Liver (tissue), 9 donors: Measurements from ENCODE around the gene ABLIM1. TPM values are rescaled to one million over a fixed set of nuclear protein-coding genes. Genes with fewer than 3 reads are reported as not detected.

Experiments
- DNase-seq: peaks from one replicate; pipeline ENCODE4 v3.0.0-alpha.2; 2017; ENCODE audit warnings: low spot score
- H3K27ac ChIP-seq, 2 donors: one replicate each; pipeline ENCODE4 v1.7.0; 2013; ENCODE audit warnings: inconsistent platforms in 2 of 2, low read length in 2 of 2, control low read depth in 1 of 2, low read depth in 1 of 2, mild to moderate bottlenecking in 1 of 2
- H3K27me3 ChIP-seq, 4 donors: one replicate each; pipeline versions ENCODE4 v1.6.1 to v1.7.0; 2013; ENCODE audit warnings: low read length in 3 of 4, inconsistent platforms in 1 of 4, mild to moderate bottlenecking in 1 of 4, moderate library complexity in 1 of 4; ENCODE audit not compliant: control insufficient read depth in 4 of 4, insufficient read depth in 4 of 4
- H3K36me3 ChIP-seq, 4 donors: one replicate each; pipeline versions ENCODE4 v1.6.1 to v1.7.0; 2013; ENCODE audit warnings: low read length in 3 of 4, mild to moderate bottlenecking in 3 of 4, low read depth in 1 of 4, moderate library complexity in 1 of 4; ENCODE audit not compliant: control insufficient read depth in 4 of 4, insufficient read depth in 3 of 4
- H3K4me1 ChIP-seq, 4 donors: one replicate each; pipeline versions ENCODE4 v1.6.1 to v1.7.0; 2013; ENCODE audit warnings: low read length in 3 of 4, mild to moderate bottlenecking in 3 of 4, moderate library complexity in 1 of 4; ENCODE audit not compliant: control insufficient read depth in 4 of 4, insufficient read depth in 4 of 4
- H3K4me3 ChIP-seq, 3 donors: one replicate each; pipeline versions ENCODE4 v1.6.1 to v1.7.0; 2013; ENCODE audit warnings: low read length in 3 of 3, control low read depth in 1 of 3, low read depth in 1 of 3, mild to moderate bottlenecking in 1 of 3
- H3K9ac ChIP-seq, 2 donors: one replicate each; pipeline ENCODE4 v1.7.0; 2013; ENCODE audit warnings: low read length in 2 of 2, mild to moderate bottlenecking in 2 of 2, moderate library complexity in 2 of 2, control low read depth in 1 of 2, low read depth in 1 of 2
- H3K9me3 ChIP-seq, 4 donors: one replicate each; pipeline versions ENCODE4 v1.6.1 to v1.7.0; 2013; ENCODE audit warnings: low read length in 3 of 4; ENCODE audit not compliant: control insufficient read depth in 4 of 4
- EGR1 ChIP-seq, 2 donors: IDR thresholded peaks; 2 replicates each; pipeline ENCODE4 v1.6.1; 2016 to 2018; ENCODE audit warnings: antibody characterized with exemption in 2 of 2, low read depth in 2 of 2
- FOXA1 ChIP-seq: IDR thresholded peaks from 2 replicates; pipeline ENCODE4 v1.6.1; 2016; ENCODE audit warnings: antibody characterized with exemption
- FOXA2 ChIP-seq: IDR thresholded peaks from 2 replicates; pipeline ENCODE4 v1.6.1; 2016; ENCODE audit warnings: antibody characterized with exemption
- GABPA ChIP-seq, 2 donors: IDR thresholded peaks in 1 of 2; conservative IDR thresholded peaks in 1 of 2; 2 replicates each; pipeline ENCODE4 v1.6.1; 2016; ENCODE audit warnings: antibody characterized with exemption in 2 of 2, mild to moderate bottlenecking in 1 of 2, moderate library complexity in 1 of 2
- HNF4A ChIP-seq, 2 donors: conservative IDR thresholded peaks; 2 replicates each; pipeline ENCODE4 v1.6.1; 2016; ENCODE audit warnings: antibody characterized with exemption in 2 of 2, mild to moderate bottlenecking in 2 of 2
- HNF4G ChIP-seq: IDR thresholded peaks from 2 replicates; pipeline ENCODE4 v1.6.1; 2016; ENCODE audit warnings: antibody characterized with exemption
- JUND ChIP-seq, 2 donors: IDR thresholded peaks; 2 replicates each; pipeline ENCODE4 v1.6.1; 2016; ENCODE audit warnings: antibody characterized with exemption in 2 of 2
- NR2F2 ChIP-seq: IDR thresholded peaks from 2 replicates; pipeline ENCODE4 v1.6.1; 2016; ENCODE audit warnings: antibody characterized with exemption
- RAD21 ChIP-seq, 2 donors: IDR thresholded peaks; 2 replicates each; pipeline ENCODE4 v1.6.1; 2016; ENCODE audit warnings: antibody characterized with exemption in 2 of 2, mild to moderate bottlenecking in 2 of 2
- RXRA ChIP-seq, 2 donors: IDR thresholded peaks; 2 replicates each; pipeline ENCODE4 v1.6.1; 2017 to 2018; ENCODE audit warnings: antibody characterized with exemption in 2 of 2, mild to moderate bottlenecking in 1 of 2
- SP1 ChIP-seq: IDR thresholded peaks from 2 replicates; pipeline ENCODE4 v1.6.1; 2018; ENCODE audit warnings: antibody characterized with exemption, mild to moderate bottlenecking
- TAF1 ChIP-seq: conservative IDR thresholded peaks from 2 replicates; pipeline ENCODE4 v1.6.1; 2016; ENCODE audit warnings: antibody characterized with exemption, mild to moderate bottlenecking
- YY1 ChIP-seq: IDR thresholded peaks from 2 replicates; pipeline ENCODE4 v1.6.1; 2016; ENCODE audit warnings: antibody characterized with exemption, mild to moderate bottlenecking
- WGBS: extraction: QIAGEN DNeasy Blood & Tissue Kit; methylation state at CpG from one replicate; pipeline ENCODE4 v1.1.7; 2013; 5-methylcytosine and 5-hydroxymethylcytosine counted together
- polyA plus RNA-seq, 2 donors: library from polyadenylated mRNA; stranded (reverse) in 1 of 2; unstranded in 1 of 2; fragments of 200-250 nt in 1 of 2; fragments of >200 nt in 1 of 2; fragmentation: Nextera tagmentation in 1 of 2; extraction: Ambion mirVana in 1 of 2; gene quantifications; one replicate each; pipeline versions ENCODE4 v1.2.1 to v1.2.3, GENCODE V29; 2013 to 2015
- total RNA-seq, 2 donors: library from RNA; depleted of rRNA; stranded (reverse); fragments of >200 nt; gene quantifications; one replicate each; pipeline ENCODE4 v1.2.3, GENCODE V29; 2014
- TF ChIP-seq, protein P1 (sequence below): fragments of 150-350 bp; IDR thresholded peaks from 2 replicates; pipeline ENCODE4 v1.5.1; 2017; ENCODE audit warnings: improper control_type of control experiment, low read depth, low read length; ENCODE audit not compliant: missing input control
- TF ChIP-seq, protein P2 (sequence below): IDR thresholded peaks from 2 replicates; pipeline ENCODE4 v1.6.1; 2016; ENCODE audit warnings: antibody characterized with exemption
- TF ChIP-seq, protein P3 (sequence below): IDR thresholded peaks from 2 replicates; pipeline ENCODE4 v1.6.1; 2016; ENCODE audit warnings: antibody characterized with exemption
- TF ChIP-seq, protein P4 (sequence below): IDR thresholded peaks from 2 replicates; pipeline ENCODE4 v1.6.1; 2016; ENCODE audit warnings: antibody characterized with exemption
- TF ChIP-seq, protein P5 (sequence below): IDR thresholded peaks from 2 replicates; pipeline ENCODE4 v1.6.1; 2016; ENCODE audit warnings: antibody characterized with exemption, mild to moderate bottlenecking
- donor health status: healthy.
- donor health status: healthy.
- donor health status: healthy.
- donor health status: healthy.
- donor health status: healthy.

Gene ABLIM1
- total and polyA plus RNA-seq, 4 donors: 10.9 to 31.3 (median 13.1) TPM

DNA sequence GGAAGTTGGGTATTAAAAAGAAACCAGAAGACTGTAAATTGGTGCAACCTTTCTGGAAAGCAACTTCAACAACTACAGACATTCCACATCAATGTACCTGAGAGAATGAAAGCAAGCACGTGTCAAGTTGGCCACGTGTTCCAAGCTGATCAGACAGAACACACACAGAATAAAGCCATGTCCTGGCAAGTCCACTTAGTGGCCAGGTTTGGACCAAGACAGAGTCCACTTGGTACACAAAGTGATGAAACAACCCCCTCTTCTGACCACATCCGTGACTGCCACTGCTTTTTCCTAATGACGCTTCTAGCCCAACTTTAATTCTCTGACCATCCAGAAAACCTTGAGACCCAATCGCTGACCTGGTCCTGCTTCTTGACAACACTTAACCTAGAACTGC is 109.4 kb downstream of the ABLIM1 start (continued):
- TF ChIP-seq, protein P1, sequence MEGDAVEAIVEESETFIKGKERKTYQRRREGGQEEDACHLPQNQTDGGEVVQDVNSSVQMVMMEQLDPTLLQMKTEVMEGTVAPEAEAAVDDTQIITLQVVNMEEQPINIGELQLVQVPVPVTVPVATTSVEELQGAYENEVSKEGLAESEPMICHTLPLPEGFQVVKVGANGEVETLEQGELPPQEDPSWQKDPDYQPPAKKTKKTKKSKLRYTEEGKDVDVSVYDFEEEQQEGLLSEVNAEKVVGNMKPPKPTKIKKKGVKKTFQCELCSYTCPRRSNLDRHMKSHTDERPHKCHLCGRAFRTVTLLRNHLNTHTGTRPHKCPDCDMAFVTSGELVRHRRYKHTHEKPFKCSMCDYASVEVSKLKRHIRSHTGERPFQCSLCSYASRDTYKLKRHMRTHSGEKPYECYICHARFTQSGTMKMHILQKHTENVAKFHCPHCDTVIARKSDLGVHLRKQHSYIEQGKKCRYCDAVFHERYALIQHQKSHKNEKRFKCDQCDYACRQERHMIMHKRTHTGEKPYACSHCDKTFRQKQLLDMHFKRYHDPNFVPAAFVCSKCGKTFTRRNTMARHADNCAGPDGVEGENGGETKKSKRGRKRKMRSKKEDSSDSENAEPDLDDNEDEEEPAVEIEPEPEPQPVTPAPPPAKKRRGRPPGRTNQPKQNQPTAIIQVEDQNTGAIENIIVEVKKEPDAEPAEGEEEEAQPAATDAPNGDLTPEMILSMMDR: peak; percentile 63
- TF ChIP-seq SP1 (peak; percentile 74), TAF1 (no peak), YY1 (peak; percentile 19), RXRA (IDR thresholded peaks at IDR 0.05) (peak; percentile 59 to 68)
- TF ChIP-seq, protein P2, sequence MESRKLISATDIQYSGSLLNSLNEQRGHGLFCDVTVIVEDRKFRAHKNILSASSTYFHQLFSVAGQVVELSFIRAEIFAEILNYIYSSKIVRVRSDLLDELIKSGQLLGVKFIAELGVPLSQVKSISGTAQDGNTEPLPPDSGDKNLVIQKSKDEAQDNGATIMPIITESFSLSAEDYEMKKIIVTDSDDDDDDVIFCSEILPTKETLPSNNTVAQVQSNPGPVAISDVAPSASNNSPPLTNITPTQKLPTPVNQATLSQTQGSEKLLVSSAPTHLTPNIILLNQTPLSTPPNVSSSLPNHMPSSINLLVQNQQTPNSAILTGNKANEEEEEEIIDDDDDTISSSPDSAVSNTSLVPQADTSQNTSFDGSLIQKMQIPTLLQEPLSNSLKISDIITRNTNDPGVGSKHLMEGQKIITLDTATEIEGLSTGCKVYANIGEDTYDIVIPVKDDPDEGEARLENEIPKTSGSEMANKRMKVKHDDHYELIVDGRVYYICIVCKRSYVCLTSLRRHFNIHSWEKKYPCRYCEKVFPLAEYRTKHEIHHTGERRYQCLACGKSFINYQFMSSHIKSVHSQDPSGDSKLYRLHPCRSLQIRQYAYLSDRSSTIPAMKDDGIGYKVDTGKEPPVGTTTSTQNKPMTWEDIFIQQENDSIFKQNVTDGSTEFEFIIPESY: no peak
- TF ChIP-seq, protein P3, sequence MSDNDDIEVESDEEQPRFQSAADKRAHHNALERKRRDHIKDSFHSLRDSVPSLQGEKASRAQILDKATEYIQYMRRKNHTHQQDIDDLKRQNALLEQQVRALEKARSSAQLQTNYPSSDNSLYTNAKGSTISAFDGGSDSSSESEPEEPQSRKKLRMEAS: peak; percentile 61

DNA sequence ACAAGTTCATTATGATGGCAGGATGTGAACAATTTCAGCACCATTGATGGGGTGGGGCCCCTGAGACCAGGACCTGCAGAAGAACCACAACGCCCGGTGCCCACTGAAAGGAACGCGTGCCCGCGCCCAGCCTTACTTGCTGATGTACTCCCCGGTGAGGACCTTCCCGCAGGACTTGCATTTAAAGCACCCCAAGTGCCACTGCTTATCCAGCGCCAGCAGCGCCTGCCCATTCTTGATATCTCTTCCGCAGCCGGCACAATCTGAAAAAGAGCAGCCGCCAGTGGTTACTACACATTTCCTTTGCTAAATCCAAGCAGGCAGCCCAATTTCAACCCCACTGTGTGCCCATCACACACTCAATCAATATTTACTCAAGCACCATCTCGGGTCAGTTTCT is 110.6 kb downstream of the ABLIM1 start:
- WGBS: 82% methylated on average over 14 of the region's 14 CpGs
- no peak overlapping the region for H3K9ac ChIP-seq
- no peak overlapping the region for H3K27ac ChIP-seq
- H3K4me3 ChIP-seq: no peak overlapping the region
- TF ChIP-seq TAF1 (no peak), NR2F2 (no peak), EGR1 (IDR thresholded peaks at IDR 0.05; ENCODE audit: low read depth in 2 of 2) (no peak), JUND (IDR thresholded peaks at IDR 0.05) (no peak), RAD21 (IDR thresholded peaks at IDR 0.05) (no peak), HNF4G (no peak), GABPA (IDR thresholded peaks at IDR 0.05 in 1 of 2, conservative IDR thresholded peaks at IDR 0.05 in 1 of 2) (no peak), RXRA (IDR thresholded peaks at IDR 0.05) (no peak), HNF4A (conservative IDR thresholded peaks at IDR 0.05) (no peak), FOXA1 (no peak), FOXA2 (no peak), YY1 (no peak), SP1 (no peak)
- TF ChIP-seq, protein P4, sequence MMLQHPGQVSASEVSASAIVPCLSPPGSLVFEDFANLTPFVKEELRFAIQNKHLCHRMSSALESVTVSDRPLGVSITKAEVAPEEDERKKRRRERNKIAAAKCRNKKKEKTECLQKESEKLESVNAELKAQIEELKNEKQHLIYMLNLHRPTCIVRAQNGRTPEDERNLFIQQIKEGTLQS: no peak
- TF ChIP-seq, protein P3: no peak
- TF ChIP-seq, protein P5, sequence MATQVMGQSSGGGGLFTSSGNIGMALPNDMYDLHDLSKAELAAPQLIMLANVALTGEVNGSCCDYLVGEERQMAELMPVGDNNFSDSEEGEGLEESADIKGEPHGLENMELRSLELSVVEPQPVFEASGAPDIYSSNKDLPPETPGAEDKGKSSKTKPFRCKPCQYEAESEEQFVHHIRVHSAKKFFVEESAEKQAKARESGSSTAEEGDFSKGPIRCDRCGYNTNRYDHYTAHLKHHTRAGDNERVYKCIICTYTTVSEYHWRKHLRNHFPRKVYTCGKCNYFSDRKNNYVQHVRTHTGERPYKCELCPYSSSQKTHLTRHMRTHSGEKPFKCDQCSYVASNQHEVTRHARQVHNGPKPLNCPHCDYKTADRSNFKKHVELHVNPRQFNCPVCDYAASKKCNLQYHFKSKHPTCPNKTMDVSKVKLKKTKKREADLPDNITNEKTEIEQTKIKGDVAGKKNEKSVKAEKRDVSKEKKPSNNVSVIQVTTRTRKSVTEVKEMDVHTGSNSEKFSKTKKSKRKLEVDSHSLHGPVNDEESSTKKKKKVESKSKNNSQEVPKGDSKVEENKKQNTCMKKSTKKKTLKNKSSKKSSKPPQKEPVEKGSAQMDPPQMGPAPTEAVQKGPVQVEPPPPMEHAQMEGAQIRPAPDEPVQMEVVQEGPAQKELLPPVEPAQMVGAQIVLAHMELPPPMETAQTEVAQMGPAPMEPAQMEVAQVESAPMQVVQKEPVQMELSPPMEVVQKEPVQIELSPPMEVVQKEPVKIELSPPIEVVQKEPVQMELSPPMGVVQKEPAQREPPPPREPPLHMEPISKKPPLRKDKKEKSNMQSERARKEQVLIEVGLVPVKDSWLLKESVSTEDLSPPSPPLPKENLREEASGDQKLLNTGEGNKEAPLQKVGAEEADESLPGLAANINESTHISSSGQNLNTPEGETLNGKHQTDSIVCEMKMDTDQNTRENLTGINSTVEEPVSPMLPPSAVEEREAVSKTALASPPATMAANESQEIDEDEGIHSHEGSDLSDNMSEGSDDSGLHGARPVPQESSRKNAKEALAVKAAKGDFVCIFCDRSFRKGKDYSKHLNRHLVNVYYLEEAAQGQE: no peak
- TF ChIP-seq, protein P1: no peak
- TF ChIP-seq, protein P2: no peak
- H3K27me3 ChIP-seq: no peaks in the 10 kb centered on the region
- peaks cover 9 to 33% (median 14%) of the 10 kb centered on the region in 4 donors for H3K36me3 ChIP-seq
- DNase-seq: no peak
- H3K4me1 ChIP-seq: peaks cover 0 to 20% (median 13%) of the 10 kb centered on the region in 4 donors
- H3K9me3 ChIP-seq: no peaks in the 10 kb centered on the region
